OCI-LY1 (cell line): Measurements from ENCODE around the gene SCN8A.
"Not testable (repeated sequence)": the region's sequence is repeated elsewhere in the genome, so short reads cannot be mapped to it uniquely, and the experiment has no call there.

ENCODE experiments used
- H2AFZ ChIP-seq: fragments of 200-600 bp; sonication (generic), shearing (Covaris generic); 2 replicates; pipeline ENCODE4 v1.6.0; 2014; ENCODE audit warnings: antibody characterized with exemption, mild to moderate bottlenecking, low read length
- H3F3A ChIP-seq: fragments of 200-600 bp; sonication (generic), shearing (Covaris generic); 2 replicates; pipeline ENCODE4 v1.6.0; 2014; ENCODE audit warnings: mild to moderate bottlenecking, antibody characterized with exemption, low read length, moderate library complexity; ENCODE audit not compliant: insufficient read depth
- H3K27ac ChIP-seq: fragments of 200-600 bp; sonication (generic); 2 replicates; pipeline ENCODE4 v1.5.1; 2014; ENCODE audit warnings: low read length, mixed run types, mild to moderate bottlenecking, low read depth; ENCODE audit not compliant: poor library complexity, severe bottlenecking
- H3K27me3 ChIP-seq: fragments of 200-600 bp; sonication (generic); 2 replicates; pipeline ENCODE4 v1.6.0; 2014; ENCODE audit warnings: antibody characterized with exemption, mild to moderate bottlenecking, low read length, moderate library complexity; ENCODE audit not compliant: insufficient read depth
- H3K36me3 ChIP-seq: fragments of 200-600 bp; sonication (generic); 2 replicates; pipeline ENCODE4 v1.6.1; 2014; ENCODE audit warnings: mild to moderate bottlenecking, antibody characterized with exemption, low read length, moderate library complexity, mixed read lengths; ENCODE audit not compliant: insufficient read depth
- H3K4me1 ChIP-seq: fragments of 200-600 bp; sonication (generic); 2 replicates; pipeline ENCODE4 v1.5.1; 2014; ENCODE audit warnings: mild to moderate bottlenecking, low read length, moderate library complexity; ENCODE audit not compliant: insufficient read depth, severe bottlenecking
- H3K4me2 ChIP-seq: fragments of 200-600 bp; sonication (generic), shearing (Covaris generic); 2 replicates; pipeline ENCODE4 v1.6.1; 2014; ENCODE audit warnings: low read length
- H3K4me3 ChIP-seq: fragments of 200-600 bp; sonication (generic); 2 replicates; pipeline ENCODE4 v1.5.1; 2014; ENCODE audit warnings: low read length, low read depth, mild to moderate bottlenecking, mixed read lengths; ENCODE audit not compliant: poor library complexity, severe bottlenecking
- H3K79me2 ChIP-seq: fragments of 200-600 bp; shearing (Covaris generic); 2 replicates; pipeline ENCODE4 v1.6.1; 2016; ENCODE audit warnings: mixed run types, low read length, mixed read lengths; ENCODE audit not compliant: insufficient read depth
- H3K9ac ChIP-seq: fragments of 200-600 bp; sonication (generic), shearing (Covaris generic); 2 replicates; pipeline ENCODE4 v1.6.1; 2014; ENCODE audit warnings: mild to moderate bottlenecking, low read length, mixed read lengths
- H3K9me2 ChIP-seq: fragments of 200-600 bp; sonication (generic), shearing (Covaris generic); 2 replicates; pipeline ENCODE4 v1.6.1; 2014; ENCODE audit warnings: low read depth, mild to moderate bottlenecking, low read length, mixed read lengths
- H3K9me3 ChIP-seq: fragments of 200-600 bp; shearing (Covaris generic); 2 replicates; pipeline ENCODE4 v1.6.1; 2014; ENCODE audit warnings: low read length, mixed read lengths
- H4K20me1 ChIP-seq: fragments of 200-600 bp; sonication (generic), shearing (Covaris generic); 2 replicates; pipeline ENCODE4 v1.6.0; 2016; ENCODE audit warnings: mild to moderate bottlenecking, low read length; ENCODE audit not compliant: insufficient read depth
- CTCF ChIP-seq: fragments of 200-600 bp; sonication (generic), shearing (Covaris generic); IDR thresholded peaks from 2 replicates; pipeline ENCODE4 v1.5.1; 2017; ENCODE audit warnings: mild to moderate bottlenecking, antibody characterized with exemption, low read length, moderate library complexity, mixed read lengths
- EZH2 ChIP-seq: fragments of 200-600 bp; sonication (generic), shearing (Covaris generic); IDR thresholded peaks from 2 replicates; pipeline ENCODE4 v1.8.0; 2017; ENCODE audit warnings: borderline replicate concordance, mixed run types, mild to moderate bottlenecking, antibody characterized with exemption, low read length, moderate library complexity, mixed read lengths

The SCN8A gene

GRCh38 chr12:51829641-51830040 is 238.6 kb downstream of the SCN8A start:
- Histone ChIP-seq H2AFZ (no peak overlapping the region), H3K9ac (no peak overlapping the region), H3K9me2 (no peaks in the 10 kb centered on the region), H3K36me3 (no peaks in the 10 kb centered on the region), H3K27ac (no peak overlapping the region), H3K79me2 (no peaks in the 10 kb centered on the region), H3K4me3 (no peak overlapping the region), H3K4me2 (no peak overlapping the region), H4K20me1 (no peaks in the 10 kb centered on the region), H3K27me3 (0 out of 2 replicates have a peak, but pooled peaks cover 8% of the 10 kb centered on the region), H3K4me1 (no peaks in the 10 kb centered on the region), H3K9me3 (no peaks in the 10 kb centered on the region), H3F3A (no peaks in the 10 kb centered on the region)
- TF ChIP-seq EZH2 (no peak), CTCF (no peak)

- not testable (repeated sequence) for H3K4me1 ChIP-seq, H3K9me3 ChIP-seq, H3K79me2 ChIP-seq, H3K9ac ChIP-seq, H3K36me3 ChIP-seq, H3K4me2 ChIP-seq, H3K9me2 ChIP-seq, H3F3A ChIP-seq, H2AFZ ChIP-seq, H3K27ac ChIP-seq, H3K27me3 ChIP-seq, H3K4me3 ChIP-seq, H4K20me1 ChIP-seq
These were observed 240.8 kb downstream of the SCN8A start for GRCh38 chr12:51831817-51832216.

GRCh38 chr12:51832354-51833107 is 241.5 kb downstream of the SCN8A start:
- H3K27me3 ChIP-seq = 0 out of 2 replicates have a peak, but pooled peaks cover 8% of the 10 kb centered on the region
- no peaks in the 10 kb centered on the region for H3K36me3 ChIP-seq
- H3K9me2 ChIP-seq = no peaks in the 10 kb centered on the region
- H3K4me1 ChIP-seq = no peaks in the 10 kb centered on the region
- no peak overlapping the region for H3K4me3 ChIP-seq
- H3K9me3 ChIP-seq = no peaks in the 10 kb centered on the region
- no peak overlapping the region for H2AFZ ChIP-seq
- H3K27ac ChIP-seq = no peak overlapping the region
- H3K4me2 ChIP-seq = no peak overlapping the region
- no peaks in the 10 kb centered on the region for H3F3A ChIP-seq
- no peak overlapping the region for H3K9ac ChIP-seq
- H4K20me1 ChIP-seq = no peaks in the 10 kb centered on the region
- TF ChIP-seq EZH2 (no peak), CTCF (no peak)
- H3K79me2 ChIP-seq = no peaks in the 10 kb centered on the region
